H9 (cell line): ENCODE data around the gene SSX2. TPM values are rescaled to one million over a fixed set of nuclear protein-coding genes. Genes with fewer than 3 reads are reported as not detected.

Experiments
- total RNA-seq: library from RNA; stranded (reverse); gene quantifications from 2 replicates; pipeline ENCODE4 v1.2.1, GENCODE V29; 2021

SSX2 gene
- total RNA-seq, 1 experiment from 2014 or later = not detected

Other genes with a start within 250 kb of the SSX2 start
- not detected in 2 replicates for gene XAGE1A, start 211.4 kb downstream of the SSX2 start, total RNA-seq
- not detected in 2 replicates for gene XAGE1B, start 190.1 kb downstream of the SSX2 start, total RNA-seq
- not detected in 2 replicates for gene SSX7, start 52.3 kb downstream of the SSX2 start, total RNA-seq
- gene SSX2B, start 44.1 kb upstream of the SSX2 start, total RNA-seq = not detected in 2 replicates
- not detected in 2 replicates for gene SPANXN5, start 90.2 kb upstream of the SSX2 start, total RNA-seq
- gene XAGE5, start 104.1 kb upstream of the SSX2 start, total RNA-seq = not detected in 2 replicates
- gene XAGE3, start 160.9 kb upstream of the SSX2 start, total RNA-seq = not detected in 2 replicates
- gene FAM156B, start 190.2 kb upstream of the SSX2 start, total RNA-seq = 11.2 and 13.7 TPM in 2 replicates